ENCODE data around the gene ISG20.

The ISG20 gene

DNA sequence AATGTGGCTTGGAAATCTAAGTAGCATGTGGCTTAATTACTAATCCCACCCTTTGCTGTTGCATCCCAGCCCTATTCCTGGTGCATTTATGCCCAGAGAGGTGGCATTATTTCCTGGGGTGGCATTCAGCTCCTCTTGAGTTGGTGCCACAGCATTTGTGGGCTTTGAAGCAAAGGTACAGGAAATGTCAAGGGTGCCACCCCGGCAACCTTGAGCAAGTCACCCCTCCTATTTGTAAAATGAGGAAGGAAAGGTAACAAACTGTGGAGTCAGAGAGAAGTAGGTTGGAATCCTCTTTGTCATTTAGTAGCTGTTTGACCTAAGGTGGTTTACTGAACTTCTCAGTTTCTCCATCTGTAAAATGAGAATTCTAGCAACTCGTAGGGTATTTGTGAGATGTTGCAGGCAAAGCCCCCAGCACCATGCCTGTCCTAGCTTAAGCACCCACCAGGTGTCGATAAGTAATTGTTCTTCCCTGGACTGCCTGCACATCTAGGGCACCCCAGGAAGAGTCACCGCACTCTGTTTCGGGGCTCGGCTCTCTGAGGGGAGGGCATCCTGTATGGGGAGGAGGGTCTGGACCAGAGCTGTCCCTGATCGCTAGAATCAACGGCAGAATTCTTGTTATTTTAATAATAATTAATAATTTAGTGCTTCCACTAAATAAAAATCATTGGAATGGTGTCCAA is 17.1 kb downstream of the ISG20 start:
- no peak for DNase-seq

DNA sequence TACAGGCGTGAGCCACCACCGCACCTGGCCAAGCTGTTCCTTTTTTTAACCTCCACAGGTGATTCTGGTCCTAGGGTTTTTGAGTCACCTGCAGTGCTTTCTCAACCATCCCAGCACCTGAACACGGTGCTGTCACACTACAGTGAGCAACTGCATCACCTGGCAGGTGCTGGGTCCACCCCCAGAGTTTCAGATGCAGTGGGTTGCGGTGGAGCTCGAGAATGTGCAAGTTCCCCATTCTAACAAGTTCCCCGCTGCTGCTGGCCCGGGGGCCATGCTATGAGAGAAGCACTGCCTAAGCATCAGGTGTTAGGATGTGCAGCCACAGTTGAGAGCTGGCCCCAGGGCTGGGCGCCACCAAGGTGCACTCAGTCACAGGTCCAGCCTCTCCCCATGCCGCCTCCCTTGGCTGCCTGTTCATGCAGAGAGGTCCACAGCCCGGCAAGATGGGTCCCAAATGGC is 18.0 kb downstream of the ISG20 start:
- DNase-seq: no peak

DNA sequence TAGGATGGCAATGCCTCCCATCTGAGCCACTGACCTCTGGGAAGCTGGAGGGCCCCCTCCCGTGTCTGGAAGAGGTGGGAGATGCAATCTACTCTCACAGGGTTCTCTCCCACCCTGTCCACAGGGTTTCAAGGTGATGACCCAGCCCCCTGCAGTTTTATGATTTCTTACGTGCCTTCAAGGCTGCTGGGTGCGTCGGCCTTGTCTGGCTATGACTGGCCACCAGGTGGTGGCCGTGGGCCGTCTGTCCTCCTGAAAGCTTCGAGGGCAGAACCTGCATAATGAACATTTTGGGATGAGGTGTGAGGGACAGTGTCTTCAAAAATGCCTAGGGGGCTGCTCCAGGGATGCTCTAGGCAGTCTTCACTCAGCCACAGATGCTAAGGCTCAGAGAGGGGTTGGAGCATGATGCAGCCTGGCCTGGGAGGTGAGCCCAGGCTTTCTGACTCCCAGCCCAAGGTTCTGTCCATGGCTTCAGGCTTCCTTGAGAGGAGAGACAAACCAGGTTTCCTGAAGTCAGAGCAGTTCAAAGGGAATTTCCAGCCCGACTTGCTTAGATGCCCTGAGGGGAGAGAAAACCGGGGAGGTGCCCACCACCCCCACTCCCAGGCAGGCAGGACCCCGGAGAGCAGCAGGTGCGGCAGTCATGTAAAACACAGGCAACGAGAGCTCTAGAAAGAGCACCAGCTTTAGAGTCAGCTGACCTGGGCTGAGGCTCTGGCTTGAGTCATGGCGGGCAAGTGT is 18.7 kb downstream of the ISG20 start:
- DNase-seq: no peak

DNA sequence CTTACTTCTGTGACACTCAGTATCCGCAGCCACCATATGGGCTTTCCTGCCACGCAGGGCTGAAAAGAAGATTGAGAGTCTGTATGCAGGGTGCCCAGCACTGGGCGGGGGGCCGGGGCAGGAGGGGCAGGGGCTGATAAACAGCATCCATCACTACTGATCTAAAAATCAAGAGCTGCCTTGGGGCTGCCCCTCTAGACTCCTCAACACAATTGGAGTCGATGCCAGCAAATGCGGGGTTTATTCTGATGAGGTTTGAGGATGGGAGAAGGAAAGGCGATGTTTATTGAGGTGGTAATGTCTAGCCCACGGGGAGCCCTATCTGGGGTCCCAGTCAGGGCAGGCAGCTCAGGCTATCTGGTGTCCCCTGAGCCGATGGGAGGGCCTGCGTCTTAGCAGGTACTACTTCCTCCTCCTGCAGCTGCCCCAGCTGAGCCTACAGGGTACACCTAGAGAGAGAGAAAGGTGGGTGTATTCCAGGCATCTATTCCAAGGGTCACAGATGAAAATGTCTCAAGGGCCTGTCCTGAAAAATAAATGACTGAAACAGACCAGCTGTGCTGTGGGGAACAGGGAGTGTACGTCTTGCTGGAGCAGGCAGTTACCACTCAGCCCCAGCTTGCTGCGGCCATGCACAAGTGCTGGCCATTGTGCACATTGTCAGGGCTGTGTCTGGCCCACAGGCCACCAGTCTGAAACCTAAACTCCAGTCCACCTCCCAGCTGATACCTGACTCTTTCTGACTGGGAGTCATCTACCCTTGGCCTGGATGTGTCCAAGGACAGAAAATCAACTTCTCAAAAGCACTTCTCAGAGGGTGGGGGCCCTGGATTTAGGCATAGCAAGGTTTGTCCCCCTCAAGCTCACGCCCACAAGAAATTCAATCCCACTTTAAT is 19.5 kb downstream of the ISG20 start:
- DNase-seq: no peak

DNA sequence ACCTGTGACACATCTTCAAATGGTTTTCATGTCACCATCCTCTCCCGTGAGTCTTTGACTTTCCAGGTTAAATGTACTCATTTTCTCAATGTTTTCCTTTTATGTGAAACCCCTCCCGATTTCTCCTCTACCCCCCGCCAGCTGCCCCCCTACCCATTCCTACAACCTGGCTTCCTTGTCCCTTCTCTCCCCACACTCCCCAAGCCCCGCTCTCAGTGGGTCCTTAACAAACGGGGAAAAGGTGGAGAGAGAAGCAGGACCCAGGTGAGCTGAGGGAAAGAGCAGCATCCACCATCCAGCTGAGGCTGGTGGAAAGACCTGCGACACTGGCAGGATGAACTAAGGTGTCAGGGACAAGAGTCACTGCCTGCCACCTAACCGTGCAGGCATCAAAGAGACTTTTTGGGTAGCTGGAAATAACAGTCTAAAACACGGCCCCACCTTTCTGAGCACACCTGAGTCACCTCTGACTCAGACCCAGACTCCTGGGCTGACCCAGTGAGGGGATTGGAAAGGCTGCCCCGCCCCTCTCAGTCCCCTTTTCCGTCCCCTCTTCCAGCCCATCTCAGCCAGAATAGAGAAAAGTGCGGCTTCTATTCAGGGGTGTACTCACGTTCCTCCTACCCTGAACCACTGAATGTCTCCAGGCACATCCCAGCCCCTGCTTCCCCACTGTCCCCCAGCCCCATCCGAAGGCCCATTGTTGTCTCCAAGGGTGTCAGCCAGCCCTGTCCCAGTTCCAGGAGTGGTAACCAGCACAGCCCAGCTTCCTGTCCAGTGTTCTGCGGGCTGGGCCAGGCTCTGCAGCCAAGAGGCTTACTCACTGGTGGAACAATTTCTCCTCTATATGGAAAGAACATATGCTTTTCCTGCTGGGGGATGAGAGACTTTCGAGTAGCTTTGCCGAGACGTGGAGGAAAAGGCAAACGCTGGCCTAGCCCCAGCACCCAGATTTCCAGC is 20.4 kb downstream of the ISG20 start:
- no peak for DNase-seq

DNA sequence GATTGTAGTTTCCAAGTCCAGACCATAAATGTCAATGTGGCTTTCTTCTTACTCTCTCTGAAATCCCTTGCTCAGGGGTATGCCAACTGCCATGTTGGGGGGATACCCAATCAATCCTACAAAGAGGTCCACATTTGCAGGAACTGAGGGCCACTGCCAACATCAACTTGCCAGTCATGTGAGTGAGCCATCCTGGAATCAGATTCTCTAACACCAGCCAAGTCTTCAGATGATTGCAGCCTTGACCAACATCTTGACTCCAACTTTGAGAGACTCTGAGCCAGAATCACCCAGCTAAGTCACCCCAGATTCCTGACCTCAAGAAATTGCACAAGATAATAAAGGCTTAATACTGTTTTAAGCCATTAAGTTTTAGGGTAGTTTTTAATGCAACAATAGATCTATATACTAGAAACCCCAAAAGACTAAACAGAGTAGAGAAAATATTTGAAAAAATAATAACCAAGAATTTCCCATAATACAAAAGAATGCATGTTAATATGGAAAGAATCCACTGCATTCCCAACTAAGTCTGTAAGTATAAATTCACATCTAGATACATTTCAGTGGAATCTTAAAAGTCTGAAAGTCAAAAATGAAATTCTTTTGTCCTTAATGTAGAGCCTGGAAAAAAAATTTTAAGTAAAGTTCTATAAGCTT is 22.4 kb downstream of the ISG20 start:
- DNase-seq: no peak

DNA sequence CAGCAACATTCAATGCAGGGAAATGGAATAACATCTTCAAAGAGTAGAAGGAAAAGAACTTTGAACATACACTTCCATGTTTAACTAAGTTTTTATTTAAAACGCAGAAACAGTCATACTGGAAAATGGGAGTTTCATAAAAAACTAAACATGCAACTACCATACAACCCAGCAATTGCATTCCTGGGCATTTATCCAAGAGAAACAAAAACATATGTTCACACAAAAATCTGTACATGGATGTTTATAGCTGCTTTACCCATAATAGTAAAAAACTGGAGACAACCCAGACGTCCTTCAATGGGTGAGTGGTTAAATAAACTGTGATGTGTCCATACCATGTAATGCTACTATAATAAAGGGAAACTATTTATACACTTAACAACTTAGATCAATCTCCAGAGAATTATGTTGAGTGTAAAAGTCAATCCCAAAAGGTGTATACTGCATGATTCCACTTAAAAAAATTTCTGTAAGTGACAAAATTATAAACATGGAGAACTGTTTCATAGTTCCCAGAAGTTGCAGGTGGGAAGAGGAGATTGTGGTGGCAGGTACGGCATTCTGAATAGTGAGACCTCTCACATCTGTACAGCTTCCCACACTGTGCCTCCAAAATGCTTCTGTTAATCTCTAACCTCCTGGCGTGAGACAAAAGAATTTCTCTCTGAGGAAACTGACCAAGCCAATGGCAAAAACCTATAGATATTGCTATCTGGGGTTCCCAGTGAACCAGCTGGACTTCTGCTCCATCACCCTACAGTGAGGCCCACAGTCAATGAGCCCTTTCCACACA is 23.1 kb downstream of the ISG20 start:
- DNase-seq: no peak

DNA sequence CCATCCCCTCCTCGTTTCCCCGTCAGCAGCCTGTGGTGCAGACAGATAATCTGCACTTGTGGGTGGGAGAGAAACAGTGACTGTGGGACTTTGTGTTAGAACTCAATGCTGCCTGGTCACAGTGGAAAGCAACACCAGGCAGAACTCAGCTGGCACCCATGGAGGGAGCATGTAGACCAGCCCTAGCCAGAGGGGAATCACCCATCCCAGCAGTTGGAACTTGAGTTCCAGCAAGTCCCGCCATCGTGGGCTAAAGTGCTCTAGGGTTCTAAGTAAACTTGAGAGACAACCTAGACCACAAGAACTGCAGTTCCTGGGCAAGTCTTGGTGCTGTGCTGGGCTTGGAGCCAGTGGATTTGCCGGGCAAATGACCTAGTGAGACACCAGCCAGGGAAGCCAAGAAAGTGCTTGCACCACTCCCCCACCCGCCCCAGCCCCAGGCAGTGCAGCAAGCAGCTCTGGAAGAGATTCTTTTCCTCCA is 24.4 kb downstream of the ISG20 start:
- no peak for DNase-seq

DNA sequence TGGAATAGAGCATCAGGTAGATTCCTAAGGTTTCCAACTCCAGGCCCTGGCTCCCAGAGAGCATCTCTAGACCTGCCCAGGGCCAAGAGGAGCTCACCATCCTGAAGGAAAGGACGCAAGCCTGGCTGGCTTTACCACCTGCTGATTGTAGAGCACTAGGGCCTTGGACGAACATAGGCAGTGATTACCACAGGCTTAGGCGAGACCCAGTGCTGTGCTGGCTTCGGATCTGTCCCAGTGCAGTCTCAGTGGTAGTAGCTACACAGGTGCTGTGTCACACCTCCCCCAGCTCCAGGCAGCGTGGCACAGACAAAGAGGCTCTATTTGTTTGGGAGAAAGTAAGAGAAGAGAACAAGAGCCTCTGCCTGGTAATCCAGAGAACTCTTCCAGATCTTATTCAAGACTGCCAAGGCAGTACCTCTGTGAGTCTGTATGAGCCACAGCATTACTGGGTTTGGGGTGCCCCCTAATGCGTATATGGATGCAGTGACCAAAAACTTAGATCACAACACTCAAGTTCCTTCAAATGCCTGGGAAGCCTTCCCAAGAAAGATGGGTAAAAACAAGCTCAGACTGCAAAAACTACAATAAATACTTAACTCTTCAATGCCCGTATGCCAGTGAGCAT is 25.4 kb downstream of the ISG20 start:
- DNase-seq: no peak

DNA sequence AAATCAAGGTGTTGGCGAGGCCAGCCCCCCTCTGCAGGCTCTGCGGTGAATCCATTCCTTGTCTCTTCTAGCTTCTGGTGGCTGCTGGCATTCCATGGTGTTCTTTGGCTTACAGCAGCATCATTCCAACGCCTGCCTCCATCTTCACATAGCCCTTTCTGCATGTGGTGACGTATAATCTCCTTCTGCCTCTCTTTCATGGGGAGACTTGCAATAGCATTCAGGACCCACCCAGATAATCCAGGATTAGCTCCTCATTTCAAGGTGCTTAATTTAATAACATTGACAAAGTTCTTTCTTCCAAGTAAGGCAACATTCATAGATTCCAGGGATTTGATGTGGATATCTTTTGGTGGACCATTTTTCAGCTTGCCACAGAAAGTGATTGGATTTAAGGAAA is 35.8 kb downstream of the ISG20 start:
- no peak for DNase-seq

DNA sequence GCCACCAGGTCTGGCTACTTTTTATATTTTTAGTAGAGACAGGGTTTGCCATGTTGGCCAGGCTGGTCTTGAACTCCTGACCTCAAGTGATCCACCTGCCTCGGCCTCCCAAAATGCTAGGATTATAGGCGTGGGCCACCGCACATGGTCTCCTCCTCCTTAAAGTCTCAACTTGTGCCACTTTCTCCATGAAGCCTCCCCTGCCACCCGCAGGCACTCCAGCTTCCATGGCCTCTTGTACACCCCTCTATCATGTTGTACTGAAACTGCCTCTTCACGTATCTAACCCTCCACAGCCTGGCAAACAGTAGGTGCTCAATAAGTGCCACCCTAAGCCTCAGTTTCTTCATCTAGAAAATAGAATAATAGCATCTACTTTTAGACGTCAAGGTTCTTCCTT is 39.9 kb downstream of the ISG20 start:
- DNase-seq: no peak

DNA sequence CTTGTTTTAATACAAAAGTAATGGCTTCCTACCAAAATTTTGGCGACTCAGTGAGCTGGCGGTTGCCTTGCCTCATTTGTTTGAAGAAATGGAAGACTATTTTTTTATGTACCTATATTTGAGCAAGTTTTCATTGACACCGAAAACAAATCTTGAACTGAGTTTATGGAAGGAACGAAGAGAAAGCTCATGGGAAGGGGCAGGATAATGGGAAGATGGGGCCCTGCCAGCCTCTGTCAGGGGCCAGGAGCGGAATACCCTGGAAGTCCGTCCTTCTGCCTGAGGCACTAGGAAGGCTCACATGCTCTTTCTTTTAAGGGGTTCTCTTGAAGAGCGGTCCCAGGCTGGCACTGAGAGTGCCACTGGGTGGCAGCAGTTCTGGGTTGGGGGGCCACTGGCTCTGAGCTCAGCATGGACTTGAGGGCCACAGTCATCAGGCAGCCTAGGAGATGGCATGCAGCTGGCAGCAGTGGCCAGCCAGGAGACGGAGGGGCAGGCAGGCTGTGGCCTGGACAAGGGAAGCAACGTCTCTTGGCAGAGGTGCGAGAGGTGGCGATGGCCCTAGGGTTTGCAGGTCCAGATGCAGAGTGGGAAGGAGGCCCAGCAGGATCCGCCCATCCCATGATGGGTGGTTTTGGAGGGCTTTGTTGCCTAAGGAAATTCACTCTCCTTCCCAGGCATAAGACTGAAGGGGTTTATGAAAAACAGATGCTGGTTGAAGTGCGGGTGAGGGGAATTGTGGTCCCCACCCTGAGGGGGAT is 41.6 kb downstream of the ISG20 start:
- DNase-seq: no peak

DNA sequence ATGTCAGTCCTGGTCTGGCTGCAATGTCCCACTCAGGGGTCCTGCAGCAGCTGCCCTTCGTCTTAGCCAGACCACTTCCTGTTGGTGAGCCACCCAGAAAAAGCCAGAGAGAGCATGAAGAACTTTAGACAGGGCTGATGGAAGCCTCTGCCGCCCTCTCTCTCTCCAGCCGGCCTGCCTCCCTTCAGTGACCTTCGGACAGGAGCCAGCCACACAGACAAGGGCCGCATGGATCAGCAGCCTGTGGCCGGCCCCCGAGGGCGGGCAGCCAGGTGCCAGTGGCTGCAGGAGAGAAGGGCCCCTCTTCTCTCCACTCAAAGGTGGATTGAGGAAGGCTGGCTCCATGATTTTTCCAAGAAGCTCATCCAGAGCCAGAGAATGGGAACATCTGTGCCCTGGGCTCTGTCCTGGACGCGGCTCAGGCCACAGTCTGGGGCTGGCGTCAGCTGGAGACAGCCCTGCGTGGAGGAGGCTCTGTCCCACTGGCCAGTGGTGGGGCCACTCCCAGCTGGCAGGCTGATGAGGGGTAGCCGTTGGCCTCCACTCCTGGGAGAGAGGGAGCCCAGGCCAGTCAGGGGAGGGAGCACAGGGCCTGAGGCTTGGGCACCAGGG is 42.9 kb downstream of the ISG20 start:
- no peak for DNase-seq

DNA sequence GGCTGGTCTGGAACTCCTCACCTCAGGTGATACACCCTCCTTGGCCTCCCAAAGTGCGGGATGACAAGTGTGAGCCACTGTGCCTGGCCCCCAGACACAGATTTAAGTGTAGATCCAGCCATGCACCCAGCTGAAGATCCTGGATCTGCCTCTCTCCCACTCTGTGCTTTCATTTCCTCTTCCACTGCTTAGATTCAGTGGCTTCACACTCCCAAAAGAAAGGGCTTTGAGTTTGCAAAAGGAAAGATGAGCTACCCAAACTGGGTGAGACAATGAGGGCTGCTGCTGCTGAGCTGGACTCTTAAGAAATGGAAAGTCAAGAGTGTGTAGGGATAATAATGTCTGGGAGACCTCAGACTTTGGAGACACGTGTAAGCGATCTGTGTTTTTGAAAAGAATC is 45.5 kb downstream of the ISG20 start:
- no peak for DNase-seq

DNA sequence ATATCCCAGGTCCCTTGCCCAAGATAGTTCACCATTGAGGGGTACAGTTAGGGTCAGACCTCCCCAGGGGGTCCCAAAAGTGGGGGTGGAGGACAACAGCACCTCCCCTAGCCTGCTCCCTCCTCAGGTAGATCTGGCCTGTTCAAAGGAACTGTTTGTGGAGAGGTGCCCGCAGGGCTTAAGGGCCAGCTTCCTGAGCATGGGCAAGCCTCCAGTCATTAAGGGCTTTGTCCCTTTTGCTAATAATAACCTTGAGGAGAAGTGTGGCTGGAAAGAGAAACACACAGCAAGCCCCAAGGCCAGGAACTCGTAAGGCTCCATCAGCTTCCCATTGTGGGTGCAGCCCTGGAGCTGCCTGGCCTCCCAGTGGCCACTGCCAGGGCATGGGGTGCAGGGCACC is 47.4 kb downstream of the ISG20 start:
- no peak for DNase-seq

DNA sequence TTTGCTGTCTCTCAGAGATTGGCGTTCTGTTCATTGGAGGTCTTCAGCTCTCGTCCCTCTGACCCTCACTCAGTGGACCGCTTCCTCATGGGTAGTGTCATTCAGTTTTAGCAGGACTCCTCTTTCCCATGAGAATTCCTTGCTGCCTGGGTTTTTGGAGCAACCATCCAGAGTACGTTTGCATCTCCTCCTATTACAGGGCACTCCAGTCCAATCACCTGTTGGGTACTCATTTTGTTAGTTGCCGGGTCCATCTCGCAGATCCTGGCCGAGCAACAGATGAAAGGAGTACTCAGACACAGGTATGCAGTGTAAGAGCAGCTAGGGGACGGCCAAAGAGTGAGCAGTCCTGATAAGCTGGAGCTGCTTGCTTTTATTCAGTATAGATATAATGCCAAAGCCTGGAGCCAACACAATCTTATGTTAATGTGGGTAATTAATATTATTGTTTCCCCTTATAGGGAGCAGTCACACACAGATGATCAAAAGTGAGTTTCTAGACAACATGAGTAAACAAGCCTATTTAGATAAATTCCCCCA is 49.6 kb downstream of the ISG20 start:
- DNase-seq: no peak

DNA sequence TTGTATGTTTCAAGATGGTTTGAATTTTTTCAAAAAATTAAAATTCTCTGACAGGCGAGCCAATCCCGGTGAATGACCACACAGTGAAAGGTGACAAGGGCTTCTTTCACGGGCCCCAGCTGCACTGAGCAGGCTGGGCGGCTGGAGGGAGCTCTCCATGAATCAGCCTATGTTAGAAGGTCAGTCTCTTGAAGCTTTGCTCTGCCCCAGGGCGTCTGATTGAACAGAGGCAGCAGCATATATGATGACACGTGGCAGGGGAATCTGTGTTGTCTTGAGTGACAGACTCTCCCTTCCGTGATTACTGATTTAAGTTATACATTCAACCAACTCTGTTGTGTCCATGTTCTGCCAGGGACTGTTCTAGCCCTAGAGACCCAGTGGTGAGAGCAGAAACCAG is 51.5 kb downstream of the ISG20 start:
- DNase-seq: no peak

DNA sequence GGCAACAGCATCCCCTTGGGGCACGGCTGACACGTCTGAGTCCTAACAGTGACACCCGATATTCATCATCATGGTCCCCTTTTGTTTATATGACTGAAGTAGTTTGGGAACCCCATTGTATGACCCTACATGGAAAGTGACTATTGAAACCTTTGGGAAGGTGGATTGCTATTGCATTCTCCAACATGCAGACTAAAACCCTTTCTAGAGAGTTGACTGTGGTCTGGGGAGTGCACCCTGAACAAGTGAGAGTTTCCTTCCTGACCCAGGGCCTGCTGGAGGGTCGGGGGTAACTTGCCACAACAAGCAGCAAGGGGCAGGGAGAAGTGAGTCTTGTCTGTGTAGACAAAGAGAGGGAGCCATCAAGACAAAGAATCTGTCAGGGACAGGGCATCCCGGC is 54.4 kb downstream of the ISG20 start:
- DNase-seq: no peak

DNA sequence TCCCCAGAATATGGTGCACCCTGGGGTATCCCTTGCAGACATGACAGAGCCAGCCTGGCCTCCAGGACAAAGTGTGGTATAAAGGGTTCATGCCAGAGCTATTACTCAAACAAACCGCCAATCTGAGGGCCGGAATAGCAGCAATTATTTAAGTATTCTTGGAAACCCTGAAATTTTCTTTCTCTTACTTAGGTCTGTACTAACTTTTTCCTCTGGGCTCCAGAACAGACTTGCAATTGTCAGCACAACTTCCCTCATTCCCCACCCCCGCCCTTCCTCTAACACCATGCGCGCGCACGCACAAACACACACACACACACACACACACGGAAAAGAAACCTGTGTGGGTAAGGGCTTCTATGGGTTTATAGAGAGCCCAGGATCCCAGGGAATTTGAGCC is 56.3 kb downstream of the ISG20 start:
- no peak for DNase-seq

All from NK-92 treated with Interleukin-12 subunit alpha and Interleukin-12 subunit beta, amount 100 ng/mL, for 24 hours (cell line).